ENCODE data around the gene PSIP1.

DNA sequence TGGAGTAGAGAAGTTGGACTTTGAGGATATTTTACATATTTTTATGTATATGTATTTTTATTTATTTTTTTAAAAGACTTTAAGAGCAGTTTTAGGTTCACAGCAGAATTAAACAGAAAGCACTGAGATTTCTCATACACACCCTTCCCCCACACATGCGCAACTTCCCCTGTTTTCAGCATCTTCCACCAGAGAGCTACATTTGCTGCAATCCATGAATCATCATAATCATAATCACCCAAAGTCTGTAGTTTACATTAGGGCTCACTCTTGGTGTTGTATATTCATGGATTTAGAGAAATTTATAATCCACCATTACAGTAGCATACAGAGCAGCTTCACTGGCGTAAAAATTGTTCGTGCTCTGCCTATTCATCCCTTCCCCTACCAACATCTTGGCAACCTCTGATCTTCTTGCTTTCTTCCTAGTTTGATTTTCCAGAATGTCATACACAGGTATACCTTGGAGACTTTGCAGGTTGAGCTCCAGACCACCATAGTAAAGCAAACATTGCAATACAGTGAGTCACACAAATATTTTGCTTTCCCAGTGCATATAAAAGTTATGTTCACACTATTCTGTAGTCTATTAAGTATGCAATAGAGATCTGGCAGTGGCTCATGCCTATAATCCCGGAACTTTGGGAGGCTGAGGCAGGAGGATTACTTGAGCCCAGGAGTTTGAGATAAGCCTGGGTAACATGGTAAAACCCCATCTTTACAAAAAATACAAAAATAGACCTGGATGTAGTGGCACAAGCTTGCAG is 32.5 kb upstream of the PSIP1 start:
- TF ChIP-seq, protein P1, sequence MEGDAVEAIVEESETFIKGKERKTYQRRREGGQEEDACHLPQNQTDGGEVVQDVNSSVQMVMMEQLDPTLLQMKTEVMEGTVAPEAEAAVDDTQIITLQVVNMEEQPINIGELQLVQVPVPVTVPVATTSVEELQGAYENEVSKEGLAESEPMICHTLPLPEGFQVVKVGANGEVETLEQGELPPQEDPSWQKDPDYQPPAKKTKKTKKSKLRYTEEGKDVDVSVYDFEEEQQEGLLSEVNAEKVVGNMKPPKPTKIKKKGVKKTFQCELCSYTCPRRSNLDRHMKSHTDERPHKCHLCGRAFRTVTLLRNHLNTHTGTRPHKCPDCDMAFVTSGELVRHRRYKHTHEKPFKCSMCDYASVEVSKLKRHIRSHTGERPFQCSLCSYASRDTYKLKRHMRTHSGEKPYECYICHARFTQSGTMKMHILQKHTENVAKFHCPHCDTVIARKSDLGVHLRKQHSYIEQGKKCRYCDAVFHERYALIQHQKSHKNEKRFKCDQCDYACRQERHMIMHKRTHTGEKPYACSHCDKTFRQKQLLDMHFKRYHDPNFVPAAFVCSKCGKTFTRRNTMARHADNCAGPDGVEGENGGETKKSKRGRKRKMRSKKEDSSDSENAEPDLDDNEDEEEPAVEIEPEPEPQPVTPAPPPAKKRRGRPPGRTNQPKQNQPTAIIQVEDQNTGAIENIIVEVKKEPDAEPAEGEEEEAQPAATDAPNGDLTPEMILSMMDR (IDR thresholded peaks at IDR 0.05), result no peak
- TF ChIP-seq POLR2A (IDR thresholded peaks at IDR 0.05; ENCODE audit: low read depth) (no peak), EP300 (IDR thresholded peaks at IDR 0.05) (no peak)
